Tibial artery (tissue), 4 donors: Measurements from ENCODE around the gene AQP6.

Source experiments
- DNase-seq, 2 donors: peaks; one replicate each; pipeline ENCODE4 v3.0.0-alpha.2; 2019
- H3K27ac ChIP-seq, 2 donors: fragments of 200-600 bp; sonication (generic) in 1 of 2; 1 replicate in 1 of 2; 2 replicates in 1 of 2; pipeline ENCODE4 v1.5.1; 2018 to 2019; ENCODE audit warnings: mild to moderate bottlenecking in 1 of 2
- H3K27me3 ChIP-seq, 2 donors: fragments of 200-600 bp; sonication (generic) in 1 of 2; one replicate each; pipeline versions ENCODE4 v1.5.1 to v1.6.0; 2016 to 2019
- H3K36me3 ChIP-seq, 3 donors: fragments of 200-600 bp; sonication (generic) in 2 of 3; one replicate each; pipeline ENCODE4 v1.5.1; 2016 to 2019; ENCODE audit warnings: mild to moderate bottlenecking in 2 of 3
- H3K4me1 ChIP-seq, 4 donors: fragments of 200-600 bp; sonication (generic) in 2 of 4; 1 replicate in 3 of 4; 2 replicates in 1 of 4; pipeline ENCODE4 v1.5.1; 2016 to 2019
- H3K4me3 ChIP-seq, 2 donors: fragments of 200-600 bp; sonication (generic) in 1 of 2; 1 replicate in 1 of 2; 2 replicates in 1 of 2; pipeline ENCODE4 v1.5.1; 2018 to 2019; ENCODE audit warnings: mild to moderate bottlenecking in 2 of 2
- H3K9me3 ChIP-seq, 3 donors: fragments of 200-600 bp; sonication (generic) in 1 of 3; one replicate each; pipeline ENCODE4 v1.5.1; 2016 to 2019
- CTCF ChIP-seq, 2 experiments: fragments of 200-600 bp in 1 of 2; fragments of 450-650 bp in 1 of 2; IDR thresholded peaks; one replicate each; pipeline ENCODE4 v1.5.1; 2017 to 2019; ENCODE audit warnings: antibody characterized with exemption in 2 of 2, mild to moderate bottlenecking in 1 of 2, moderate library complexity in 1 of 2
- intact Hi-C: fragments of 100-400 bp; cut with DNase I; formaldehyde crosslinking; loops from one replicate; pipeline ENCODE4 v1.15.0; 2023; ENCODE audit warnings: low total_unique reads

The AQP6 gene

GRCh38 chr12:50006754-50007442, 34.2 kb downstream of the AQP6 start:
- Histone ChIP-seq H3K27ac (no peak overlapping the region), H3K36me3 (peaks cover 0 to 9% (median 0%) of the 10 kb centered on the region in 3 donors), H3K9me3 (no peaks in the 10 kb centered on the region), H3K4me3 (no peak overlapping the region), H3K4me1 (no peaks in the 10 kb centered on the region), H3K27me3 (no peaks in the 10 kb centered on the region)
- DNase-seq: no peak
- TF ChIP-seq CTCF (IDR thresholded peaks at IDR 0.05): no peak
- intact Hi-C loops: no loop called here

- no peaks in the 10 kb centered on the region for H3K27me3 ChIP-seq
- no peak overlapping the region for H3K27ac ChIP-seq
- no peak for TF ChIP-seq CTCF (IDR thresholded peaks at IDR 0.05)
- intact Hi-C loops: no loop called here
- peaks cover 0 to 5% (median 0%) of the 10 kb centered on the region in 4 donors for H3K4me1 ChIP-seq
- H3K36me3 ChIP-seq: peaks cover 0 to 7% (median 5%) of the 10 kb centered on the region in 3 donors
- DNase-seq: no peak
- no peak overlapping the region for H3K4me3 ChIP-seq
- H3K9me3 ChIP-seq: no peaks in the 10 kb centered on the region
Observed at GRCh38 chr12:50013361-50014147, 40.8 kb downstream of the AQP6 start.

GRCh38 chr12:50014342-50014741, 41.6 kb downstream of the AQP6 start:
- DNase-seq: no peak
- TF ChIP-seq CTCF (IDR thresholded peaks at IDR 0.05): no peak
- Histone ChIP-seq H3K4me1 (peaks cover 0 to 5% (median 0%) of the 10 kb centered on the region in 4 donors), H3K36me3 (peaks cover 0 to 7% (median 5%) of the 10 kb centered on the region in 3 donors), H3K27me3 (no peaks in the 10 kb centered on the region), H3K4me3 (no peak overlapping the region), H3K9me3 (no peaks in the 10 kb centered on the region), H3K27ac (no peak overlapping the region)
- intact Hi-C loops: no loop called here

- Histone ChIP-seq H3K4me1 (peaks cover 0 to 5% (median 0%) of the 10 kb centered on the region in 4 donors), H3K27ac (peak overlapping the region in 1 of 2 donors; percentile 17), H3K4me3 (no peak overlapping the region), H3K27me3 (no peaks in the 10 kb centered on the region), H3K9me3 (no peaks in the 10 kb centered on the region), H3K36me3 (peaks cover 0 to 7% (median 5%) of the 10 kb centered on the region in 3 donors)
- intact Hi-C loops: no loop called here
- TF ChIP-seq CTCF (IDR thresholded peaks at IDR 0.05): no peak
- peak; percentile 77 to 78 for DNase-seq
Observed at GRCh38 chr12:50016501-50017475, 44.0 kb downstream of the AQP6 start.

- intact Hi-C loops: no loop called here
- H3K4me1 ChIP-seq: peaks cover 0 to 5% (median 0%) of the 10 kb centered on the region in 4 donors
- H3K9me3 ChIP-seq: no peaks in the 10 kb centered on the region
- peak overlapping the region in 1 of 2 donors; percentile 17 for H3K27ac ChIP-seq
- H3K36me3 ChIP-seq: peaks cover 0 to 7% (median 5%) of the 10 kb centered on the region in 3 donors
- no peak overlapping the region for H3K4me3 ChIP-seq
- no peak for TF ChIP-seq CTCF (IDR thresholded peaks at IDR 0.05)
- no peak for DNase-seq
- no peaks in the 10 kb centered on the region for H3K27me3 ChIP-seq
Observed at GRCh38 chr12:50017641-50018040, 44.9 kb downstream of the AQP6 start.
